K562 (cell line): ENCODE data around the gene EPOP. TPM values are rescaled to one million over a fixed set of nuclear protein-coding genes. Genes with fewer than 3 reads are reported as not detected.

Source experiments
- CBX1 ChIP-seq: sonication (generic); IDR thresholded peaks from 2 replicates; pipeline ENCODE4 v1.6.1; 2016; ENCODE audit warnings: antibody characterized with exemption, low read depth, mild to moderate bottlenecking
- CREB3L1 ChIP-seq: fragments of 450-650 bp; IDR thresholded peaks from 2 replicates; pipeline ENCODE4 v1.6.1; 2014; ENCODE audit warnings: low read depth, mild to moderate bottlenecking, moderate library complexity, borderline replicate concordance
- E2F5 ChIP-seq: sonication (generic); formaldehyde crosslinking; IDR thresholded peaks from 2 replicates; pipeline ENCODE4 v1.8.0; 2022; ENCODE audit warnings: mild to moderate bottlenecking, missing genetic modification reagents
- E2F6 ChIP-seq, 2 experiments: IDR thresholded peaks; 2 replicates each; pipeline ENCODE4 v1.6.1; 2011; ENCODE audit warnings: borderline replicate concordance in 1 of 2, control low read depth in 1 of 2, low read depth in 1 of 2, low read length in 1 of 2, mild to moderate bottlenecking in 1 of 2, mixed read lengths in 1 of 2, moderate library complexity in 1 of 2; ENCODE audit not compliant: insufficient read depth in 1 of 2, insufficient read length in 1 of 2, poor library complexity in 1 of 2, severe bottlenecking in 1 of 2; ENCODE audit errors: extremely low read depth in 1 of 2
- EP400 ChIP-seq: fragments of 450-650 bp; IDR thresholded peaks from 2 replicates; pipeline ENCODE4 v1.6.1; 2017; ENCODE audit warnings: antibody characterized with exemption, mild to moderate bottlenecking, moderate library complexity
- ETV6 ChIP-seq, 3 experiments: fragments of 150-350 bp in 1 of 3; sonication (generic) in 1 of 3; formaldehyde crosslinking in 1 of 3; IDR thresholded peaks; 2 replicates each; pipeline versions ENCODE4 v1.6.1 to v1.8.0; 2014 to 2022; ENCODE audit warnings: borderline replicate concordance in 2 of 3, low read depth in 2 of 3, antibody characterized with exemption in 1 of 3, low read length in 1 of 3, mild to moderate bottlenecking in 1 of 3, missing genetic modification reagents in 1 of 3
- GABPA ChIP-seq: fragments of 200-800 bp; sonication (Bioruptor generic); conservative IDR thresholded peaks from 2 replicates; pipeline ENCODE4 v1.6.1; 2016; ENCODE audit warnings: low read depth, missing genetic modification characterization, missing compliant biosample characterization
- HNRNPLL ChIP-seq: fragments of 200-400 bp; formaldehyde crosslinking; IDR thresholded peaks from 2 replicates; pipeline ENCODE4 v1.6.1; 2017; ENCODE audit warnings: low read length, low read depth, mild to moderate bottlenecking; ENCODE audit not compliant: poor library complexity, severe bottlenecking
- HOMEZ ChIP-seq: fragments of 250-450 bp; sonication (Bioruptor Pico); IDR thresholded peaks from 2 replicates; pipeline ENCODE4 v1.4.0; 2020; ENCODE audit warnings: mild to moderate bottlenecking, moderate library complexity
- MAFK ChIP-seq: IDR thresholded peaks from 2 replicates; pipeline ENCODE4 v1.6.1; 2011; ENCODE audit warnings: low read length, improper control_type of control experiment
- MIER1 ChIP-seq: fragments of 450-650 bp; IDR thresholded peaks from 2 replicates; pipeline ENCODE4 v1.6.1; 2016; ENCODE audit warnings: antibody characterized with exemption, mild to moderate bottlenecking, low read depth
- POLR3G ChIP-seq: IDR thresholded peaks from 2 replicates; pipeline ENCODE4 v1.6.1; 2011; ENCODE audit not compliant: insufficient read length, insufficient replicate concordance; ENCODE audit errors: extremely low read depth
- PYGO2 ChIP-seq: fragments of 450-650 bp; IDR thresholded peaks from 2 replicates; pipeline ENCODE4 v1.6.1; 2016; ENCODE audit warnings: mild to moderate bottlenecking, missing genetic modification characterization, moderate library complexity, missing compliant biosample characterization
- RBBP5 ChIP-seq: fragments of 200-600 bp; sonication (generic); IDR thresholded peaks from 2 replicates; pipeline ENCODE4 v1.6.1; 2012; ENCODE audit warnings: borderline replicate concordance, mild to moderate bottlenecking, low read length, control low read depth, inconsistent platforms; ENCODE audit not compliant: insufficient read depth, poor library complexity, severe bottlenecking
- SAFB ChIP-seq: fragments of 200-400 bp; formaldehyde crosslinking; IDR thresholded peaks from 2 replicates; pipeline ENCODE4 v1.6.1; 2017; ENCODE audit warnings: low read depth, low read length, borderline replicate concordance
- SAFB2 ChIP-seq: fragments of 200-400 bp; formaldehyde crosslinking; IDR thresholded peaks from 2 replicates; pipeline ENCODE4 v1.6.1; 2018; ENCODE audit warnings: borderline replicate concordance, low read length, low read depth, moderate library complexity; ENCODE audit not compliant: severe bottlenecking
- STAT5B ChIP-seq: fragments of 250-450 bp; sonication (Bioruptor Pico); IDR thresholded peaks from 2 replicates; pipeline ENCODE4 v1.8.0; 2021; ENCODE audit warnings: mild to moderate bottlenecking, inconsistent platforms
- TRIM24 ChIP-seq, 2 experiments: fragments of 450-650 bp; IDR thresholded peaks; 2 replicates each; pipeline ENCODE4 v1.6.1; 2016
- ZFPM2 ChIP-seq: fragments of 250-450 bp; sonication (Bioruptor Pico); IDR thresholded peaks from 2 replicates; pipeline ENCODE4 v1.5.1; 2022; ENCODE audit warnings: mild to moderate bottlenecking
- ZNF174 ChIP-seq: fragments of 250-450 bp; sonication (Bioruptor Pico); IDR thresholded peaks from 2 replicates; pipeline ENCODE4 v1.4.0; 2020; ENCODE audit warnings: mild to moderate bottlenecking
- polyA plus RNA-seq, 8 experiments: library from polyadenylated mRNA; depleted of rRNA in 4 of 8; stranded (reverse) in 5 of 8; unstranded in 3 of 8; fragments of >200 nt; fragmentation: Nextera tagmentation in 2 of 8; fragmentation: Illumina TruSeq in 1 of 8; extraction: Ambion mirVana in 2 of 8; extraction: Trizol in 1 of 8; gene quantifications; 2 replicates each; pipeline versions ENCODE4 v1.2.1 to v1.2.3, GENCODE V29; 2011 to 2014; ENCODE audit warnings: inconsistent platforms in 1 of 8, missing spikeins in 1 of 8
- total RNA-seq, 7 experiments: library from RNA; depleted of rRNA in 6 of 7; stranded (reverse); fragments of >200 nt in 6 of 7; fragmentation: Illumina TruSeq in 2 of 7; extraction: Trizol in 2 of 7; gene quantifications; 2 replicates each; pipeline versions ENCODE4 v1.2.1 to v1.2.3, GENCODE V29; 2011 to 2021; ENCODE audit warnings: low replicate concordance in 1 of 7

EPOP gene
- total and polyA plus RNA-seq, 9 of the 15 experiments (the other 6 are each of a cell fraction or from before 2014, with no cell fraction given) = 0.41 to 10.6 (median 4.6) TPM

GRCh38 chr17:38676706-38677504 lies 2.1 kb upstream of the EPOP start (continued):
- no peak for TF ChIP-seq E2F5 (CRISPR knock-in tag)
- no peak for TF ChIP-seq SAFB2
- no peak for TF ChIP-seq CREB3L1
- TF ChIP-seq PYGO2 (tag) = no peak
- no peak for TF ChIP-seq MIER1
- no peak for TF ChIP-seq CBX1
- no peak for TF ChIP-seq ZNF174 (CRISPR knock-in tag)
- no peak for TF ChIP-seq MAFK
- TF ChIP-seq TRIM24 (IDR thresholded peaks at IDR 0.05) = no peak; a peak in 1 of 4 replicates
- TF ChIP-seq ETV6 (IDR thresholded peaks at IDR 0.05; ENCODE audit: borderline replicate concordance in 1 of 2, low read depth in 2 of 2, low read length in 1 of 2) = no peak
- no peak for TF ChIP-seq ETV6 (CRISPR knock-in tag; IDR thresholded peaks at IDR 0.05; ENCODE audit: borderline replicate concordance)
- no peak for TF ChIP-seq SAFB
- no peak for TF ChIP-seq HNRNPLL
- no peak for TF ChIP-seq GABPA
- TF ChIP-seq HOMEZ (CRISPR knock-in tag) = no peak
- TF ChIP-seq ZFPM2 (CRISPR knock-in tag) = no peak
- peak; percentile 60 to 71 for TF ChIP-seq E2F6 (IDR thresholded peaks at IDR 0.05; ENCODE audit: borderline replicate concordance in 1 of 2, extremely low read depth in 1 of 2, insufficient read depth in 1 of 2, insufficient read length in 1 of 2, low read depth in 1 of 2, low read length in 1 of 2, poor library complexity in 1 of 2, severe bottlenecking in 1 of 2)
- TF ChIP-seq POLR3G = no peak
- TF ChIP-seq EP400 = peak; percentile 57
- no peak for TF ChIP-seq STAT5B
- no peak for TF ChIP-seq RBBP5
